Measurements from ENCODE around the gene APOH.
"Not testable (repeated sequence)": the region's sequence is repeated elsewhere in the genome, so short reads cannot be mapped to it uniquely, and the experiment has no call there.

APOH gene, protein sequence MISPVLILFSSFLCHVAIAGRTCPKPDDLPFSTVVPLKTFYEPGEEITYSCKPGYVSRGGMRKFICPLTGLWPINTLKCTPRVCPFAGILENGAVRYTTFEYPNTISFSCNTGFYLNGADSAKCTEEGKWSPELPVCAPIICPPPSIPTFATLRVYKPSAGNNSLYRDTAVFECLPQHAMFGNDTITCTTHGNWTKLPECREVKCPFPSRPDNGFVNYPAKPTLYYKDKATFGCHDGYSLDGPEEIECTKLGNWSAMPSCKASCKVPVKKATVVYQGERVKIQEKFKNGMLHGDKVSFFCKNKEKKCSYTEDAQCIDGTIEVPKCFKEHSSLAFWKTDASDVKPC

DNA sequence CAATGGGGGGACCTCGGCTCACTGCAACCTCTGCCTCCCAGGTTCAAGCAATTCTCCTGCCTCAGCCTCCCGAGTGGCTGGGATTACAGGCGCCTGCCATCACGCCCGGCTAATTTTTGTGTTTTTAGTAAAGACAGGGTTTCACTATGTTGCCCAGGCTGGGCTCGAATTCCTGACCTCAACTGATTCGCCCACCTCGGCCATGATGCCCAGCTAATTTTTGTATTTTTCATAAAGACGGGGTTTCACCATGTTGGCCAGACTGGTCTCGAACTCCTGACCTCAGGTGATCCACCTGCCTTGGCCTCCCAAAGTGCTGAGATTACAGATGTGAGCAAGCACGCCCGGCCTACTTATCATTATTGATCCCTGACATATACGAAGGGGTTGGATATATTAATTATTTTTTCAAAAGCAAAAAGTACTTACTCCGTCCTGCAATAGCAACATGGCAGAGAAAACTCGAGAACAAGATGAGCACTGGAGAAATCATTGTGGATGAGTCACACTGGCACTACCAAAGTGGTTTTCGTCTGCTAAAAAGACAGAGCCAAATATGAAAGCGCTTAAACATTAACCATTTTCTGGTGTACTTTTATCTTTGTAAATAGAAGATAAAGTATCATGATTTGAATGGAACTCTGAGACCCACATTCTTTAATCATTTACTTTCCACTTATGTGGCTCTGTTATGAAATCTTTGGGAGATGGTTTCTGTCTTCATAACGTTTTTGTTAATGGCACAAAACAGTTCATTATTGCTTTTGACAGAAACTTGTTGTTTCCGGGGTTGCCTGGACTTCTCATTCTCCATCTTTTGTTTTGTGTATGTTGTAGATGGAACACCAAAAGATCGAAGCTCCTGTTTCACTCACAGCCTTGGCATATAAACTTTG lies at the start of gene APOH:
TSS of gene APOH (minus strand) at position 529 of the 896 bp plus-strand sequence. CDS start at position 493, 36 bp downstream.
- no peak for DNase-seq

DNA sequence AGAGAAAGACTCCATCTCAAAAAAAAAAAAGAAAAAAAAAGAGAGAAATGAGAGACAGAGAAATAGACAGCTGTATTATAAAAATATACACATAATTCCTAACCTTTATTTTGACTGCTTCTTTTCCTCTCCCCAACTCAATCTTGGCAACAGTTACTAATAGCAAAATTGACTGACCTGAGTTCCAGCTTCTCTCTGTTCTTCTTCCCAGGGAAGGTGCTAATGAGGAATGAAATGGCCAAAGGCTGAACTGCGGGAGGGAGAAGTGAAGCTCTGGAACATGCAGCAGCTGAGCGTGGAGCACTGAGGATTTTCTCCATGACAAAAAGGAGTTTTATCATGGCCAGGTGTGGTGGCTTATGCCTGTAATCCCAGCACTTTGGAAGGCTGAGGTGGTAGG lies 48.0 kb upstream of the APOH start:
- DNase-seq, result no peak

DNA sequence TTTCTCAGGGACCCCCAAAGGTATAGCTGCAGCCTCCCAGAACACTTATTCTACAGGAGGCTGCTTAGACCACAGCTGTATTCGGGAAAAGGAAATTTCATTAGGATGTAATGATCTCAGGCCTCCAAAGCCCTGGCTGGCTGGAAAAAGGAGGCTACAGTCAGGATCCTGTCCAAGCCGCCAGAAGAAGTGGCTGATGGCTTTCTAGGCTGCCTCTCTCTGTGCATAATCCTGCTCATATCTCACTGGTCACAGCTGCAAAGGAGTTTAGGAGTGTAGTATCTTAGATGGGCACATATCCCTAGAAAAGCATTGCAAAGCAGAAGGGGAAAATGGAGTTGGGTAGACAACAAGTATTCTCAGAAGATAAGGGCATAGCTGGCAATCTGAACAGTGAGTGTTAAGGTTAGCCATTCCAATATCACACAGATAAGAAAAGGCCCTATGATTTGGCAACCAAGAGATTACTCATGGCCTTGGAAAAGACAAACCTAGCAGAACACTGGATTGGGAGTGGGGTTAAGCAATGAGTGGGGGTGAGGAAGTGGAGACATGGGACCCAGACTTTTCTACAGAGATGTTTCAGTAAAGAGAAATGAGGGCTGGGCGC lies 47.2 kb upstream of the APOH start:
- DNase-seq, result no peak

DNA sequence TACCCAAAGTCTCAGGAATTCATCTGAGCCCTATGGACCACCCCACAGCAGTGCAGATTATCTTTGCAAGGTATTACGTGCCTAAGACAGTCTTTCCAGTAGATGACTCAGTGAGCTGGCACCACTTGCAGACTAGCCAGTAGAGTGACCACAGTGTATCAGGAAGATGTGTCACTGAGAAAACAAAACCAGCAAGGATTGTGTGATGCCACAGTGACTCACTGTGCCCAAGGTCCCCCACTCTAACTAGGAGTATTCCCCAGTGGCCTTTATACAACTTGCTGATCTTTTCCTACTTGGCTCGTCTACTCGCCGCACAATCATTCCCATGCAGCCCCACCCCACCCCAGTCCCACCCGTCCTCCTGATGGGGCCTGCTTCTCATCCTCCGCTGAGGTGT lies 46.4 kb upstream of the APOH start:
- DNase-seq, result no peak

DNA sequence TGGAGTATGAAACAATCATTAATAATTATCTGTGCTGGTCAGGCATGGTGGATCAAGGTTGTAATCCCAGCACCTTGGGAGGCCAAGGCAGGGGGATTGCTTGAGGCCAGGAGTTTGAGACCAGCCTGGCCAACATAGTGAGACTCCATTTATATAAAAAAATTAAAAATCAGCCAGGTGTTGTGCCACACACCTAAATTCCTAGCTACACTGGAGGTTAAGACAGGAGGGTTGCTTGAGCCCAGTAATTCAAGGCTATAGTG lies 44.3 kb upstream of the APOH start:
- DNase-seq, result no peak

DNA sequence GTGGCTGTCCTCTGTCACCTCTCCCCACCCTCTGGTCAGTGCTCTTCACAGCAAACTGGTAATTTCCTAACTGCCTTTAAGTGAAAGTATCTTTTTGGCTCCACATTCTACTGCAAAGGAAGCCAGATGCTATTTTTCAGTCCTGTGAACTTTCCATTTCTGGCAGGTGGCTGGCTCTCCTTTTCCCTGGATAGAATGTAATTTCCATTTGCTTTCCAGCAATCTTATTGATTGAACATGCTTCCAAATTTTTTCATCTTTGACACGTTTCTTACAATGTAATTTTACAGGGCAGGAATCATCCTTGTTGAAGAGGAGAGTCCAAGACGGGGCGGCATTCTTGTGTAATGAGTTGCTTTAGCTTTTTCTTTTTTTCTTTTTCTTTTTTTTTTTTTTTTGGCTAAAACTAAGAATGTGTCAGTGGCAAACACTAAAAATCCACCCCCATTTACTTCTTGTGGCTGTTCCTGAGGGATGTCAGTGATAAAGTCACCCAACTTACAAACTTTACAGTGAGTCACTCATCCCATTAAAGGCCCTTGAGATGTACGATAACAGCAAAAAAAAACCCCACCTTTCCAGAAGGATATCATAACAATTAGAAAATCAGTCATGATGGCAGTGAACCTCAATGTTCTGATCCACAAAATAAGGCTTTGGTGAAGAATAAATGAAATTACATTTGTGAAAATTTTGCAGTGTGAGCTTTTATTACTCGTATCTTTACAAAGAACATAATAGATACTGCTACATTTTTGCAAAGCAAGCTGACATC lies 43.8 kb upstream of the APOH start:
- no peak for DNase-seq

DNA sequence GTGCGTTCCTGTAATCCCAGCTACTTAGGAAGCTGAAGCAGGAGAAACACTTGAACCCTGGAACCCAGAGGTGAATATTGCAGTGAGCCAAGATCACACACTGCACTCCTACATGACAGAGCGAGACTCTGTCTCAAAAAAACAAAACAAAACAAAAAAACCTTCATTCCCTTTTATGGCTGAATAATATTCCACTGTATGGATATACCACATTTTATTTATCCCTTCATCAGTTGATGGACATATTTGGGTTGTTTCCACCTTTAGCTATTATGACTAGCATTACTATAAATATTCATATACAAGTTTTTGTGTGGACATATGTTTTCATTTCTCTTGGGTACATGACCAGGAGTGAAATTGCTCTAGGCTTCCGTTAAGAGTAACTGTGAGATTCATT lies 42.3 kb upstream of the APOH start:
- no peak for DNase-seq

DNA sequence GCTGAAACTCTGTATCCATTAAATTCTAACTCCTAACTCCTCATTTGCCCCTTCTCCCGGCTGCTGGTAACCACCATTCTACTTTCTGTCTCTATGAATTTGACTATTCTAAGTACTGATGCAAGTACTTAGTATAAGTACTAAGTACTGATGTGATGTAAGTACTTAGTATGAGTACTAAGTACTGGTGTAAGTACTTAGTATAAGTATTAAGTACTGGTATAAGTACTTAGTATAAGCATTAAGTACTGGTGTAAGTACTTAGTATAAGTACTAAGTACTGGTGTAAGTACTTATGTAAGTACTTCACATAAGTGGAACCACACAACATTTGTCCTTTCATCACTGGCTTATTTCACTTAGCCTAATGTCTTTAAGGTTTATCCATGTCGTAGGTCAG lies 40.9 kb upstream of the APOH start:
- no peak for DNase-seq

DNA sequence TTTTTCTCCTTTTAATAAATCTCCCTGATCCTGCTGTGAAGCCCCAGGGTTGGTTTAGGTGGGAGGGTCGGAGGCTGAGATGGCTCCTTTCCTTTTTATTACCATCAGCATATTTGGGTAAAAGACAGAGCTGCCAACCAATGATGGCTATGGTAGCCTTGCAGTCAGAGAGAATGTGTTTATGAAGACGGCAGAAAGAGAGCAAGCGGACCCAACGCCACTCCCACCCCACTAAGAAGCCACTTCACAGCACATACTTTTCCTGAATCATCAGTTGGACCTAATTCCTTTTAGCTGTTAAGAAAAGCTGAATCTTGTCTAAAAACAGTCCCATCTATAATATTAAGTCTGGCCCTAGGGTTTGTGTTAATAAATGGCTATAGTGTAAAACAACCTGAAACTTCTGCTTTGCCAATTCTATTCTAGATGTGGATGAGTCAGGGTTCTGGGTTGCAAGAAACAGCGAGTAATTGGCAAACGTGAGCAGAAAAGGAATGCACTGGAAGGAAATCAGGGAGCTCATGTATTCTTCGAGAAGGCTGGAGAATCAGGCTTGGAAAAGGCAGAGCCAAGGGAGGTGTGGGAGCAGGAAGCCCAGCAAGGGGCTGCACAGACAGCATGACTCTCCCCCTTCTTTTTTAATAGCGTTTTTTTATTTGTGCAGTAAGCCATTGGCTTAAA lies 39.2 kb upstream of the APOH start:
- DNase-seq, result no peak

DNA sequence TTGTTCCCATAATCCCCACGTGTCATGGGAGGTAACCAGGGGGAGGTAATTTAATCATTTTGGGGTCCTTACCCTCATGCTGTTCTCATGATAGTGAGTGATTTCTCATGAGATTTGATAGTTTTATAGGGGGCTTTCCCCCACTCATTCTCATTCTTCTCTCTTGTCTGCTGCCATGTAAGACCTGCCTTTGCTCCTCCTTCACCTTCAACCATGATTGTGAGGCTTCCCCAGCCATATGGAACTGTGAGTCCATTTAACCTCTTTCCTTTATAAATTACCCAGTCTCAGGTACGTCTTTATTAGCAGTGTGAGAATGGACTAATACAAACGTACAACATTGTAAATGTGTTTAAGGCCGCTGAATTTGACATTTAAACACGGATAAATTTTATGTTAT lies 35.5 kb upstream of the APOH start:
- DNase-seq, result no peak

DNA sequence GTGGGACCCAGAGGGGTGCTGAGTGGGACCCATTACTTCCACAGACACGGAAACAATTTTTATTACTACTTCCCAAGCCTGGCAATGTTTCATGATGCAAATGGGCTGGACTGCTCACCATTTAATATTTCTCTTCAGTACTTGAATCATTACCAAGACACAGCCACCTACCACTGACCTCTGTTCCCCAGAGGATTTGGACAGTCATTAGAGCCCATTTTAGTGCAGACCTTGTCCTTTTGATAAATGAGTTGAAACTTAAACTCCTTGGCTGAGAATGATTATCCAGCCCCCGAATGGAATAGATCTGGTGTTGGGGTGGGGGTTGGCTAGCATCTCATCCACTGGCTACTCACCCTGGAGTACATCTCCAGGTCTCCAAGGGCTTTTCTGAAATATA lies 33.6 kb upstream of the APOH start:
- DNase-seq, result no peak

DNA sequence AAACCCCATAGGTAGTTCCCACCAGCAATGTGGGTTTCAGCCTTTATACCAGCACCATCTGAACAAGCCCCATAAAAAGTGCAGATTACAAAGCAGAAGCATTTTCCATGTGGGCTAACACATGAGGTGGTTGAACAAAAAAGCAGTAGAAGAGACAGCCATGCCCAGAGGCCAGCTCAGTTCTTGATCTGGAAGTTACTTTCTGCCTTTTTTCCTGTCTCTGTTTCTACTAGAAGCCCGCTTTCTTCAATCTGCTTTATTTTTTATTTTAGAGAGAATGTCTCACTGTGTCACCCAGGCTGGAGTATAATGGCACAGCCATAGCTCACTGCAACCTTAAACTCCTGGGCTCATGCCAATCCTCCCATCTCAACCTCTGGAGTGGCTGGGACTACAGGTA lies 31.5 kb upstream of the APOH start:
- DNase-seq, result no peak

DNA sequence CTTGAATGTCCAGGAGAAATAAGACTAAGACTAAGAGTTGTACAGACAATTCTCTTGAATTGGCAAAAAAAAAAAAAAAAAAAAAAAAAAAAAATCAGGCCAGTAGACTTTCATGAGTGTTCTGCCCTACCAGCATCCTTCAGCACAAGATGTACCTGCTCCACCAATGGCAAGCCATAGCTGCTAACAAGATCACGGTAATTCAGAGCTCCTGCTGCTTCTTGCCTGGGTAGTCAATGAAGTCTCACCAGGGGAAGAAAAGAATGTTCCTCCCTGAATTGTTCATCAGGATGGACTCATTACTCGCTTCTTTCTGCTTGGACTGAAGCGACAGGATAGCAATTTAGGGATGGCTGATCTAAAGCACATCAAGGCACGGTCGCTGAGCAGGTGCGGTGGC lies 31.1 kb upstream of the APOH start:
- no peak for DNase-seq

DNA sequence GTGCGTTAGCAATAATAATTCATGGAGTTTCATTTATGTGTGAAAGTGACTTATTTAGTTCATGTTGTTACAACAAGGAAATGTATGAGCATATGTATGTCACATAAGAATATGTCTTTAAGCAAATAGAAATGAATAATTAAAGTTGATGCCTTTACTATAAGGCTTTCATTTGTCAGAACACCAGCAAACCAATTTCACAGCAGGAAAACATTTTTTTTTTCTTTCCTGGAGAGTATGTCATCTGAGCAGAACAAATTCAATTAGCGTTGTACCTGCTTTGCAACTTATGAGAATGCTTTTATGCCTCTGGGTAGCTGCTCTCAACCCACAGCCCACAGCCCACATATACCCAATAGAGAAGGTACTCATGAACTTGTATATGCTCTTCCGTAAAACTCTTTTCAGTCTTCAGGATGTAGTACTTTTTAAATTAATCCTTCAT lies 26.3 kb upstream of the APOH start:
- DNase-seq, result no peak

DNA sequence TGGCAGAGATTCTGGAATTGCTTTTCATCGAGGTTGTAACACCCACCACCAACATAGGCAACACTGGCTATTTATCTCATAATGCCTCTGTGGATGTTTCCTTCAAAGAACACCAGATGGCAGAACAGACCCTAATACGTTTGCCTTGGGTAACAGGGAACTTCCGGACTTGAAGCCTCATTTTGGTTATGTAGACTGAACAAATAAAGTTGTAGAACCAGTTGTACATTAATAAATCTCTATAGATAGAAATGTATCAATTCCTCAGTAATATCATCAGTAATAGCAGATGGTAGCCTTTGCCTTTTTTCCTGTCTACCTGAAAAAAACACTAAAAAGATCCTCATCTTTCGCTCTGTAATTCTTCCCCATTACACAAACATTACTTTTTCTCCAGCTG lies 25.9 kb upstream of the APOH start:
- DNase-seq, result peak; percentile 39 to 75

DNA sequence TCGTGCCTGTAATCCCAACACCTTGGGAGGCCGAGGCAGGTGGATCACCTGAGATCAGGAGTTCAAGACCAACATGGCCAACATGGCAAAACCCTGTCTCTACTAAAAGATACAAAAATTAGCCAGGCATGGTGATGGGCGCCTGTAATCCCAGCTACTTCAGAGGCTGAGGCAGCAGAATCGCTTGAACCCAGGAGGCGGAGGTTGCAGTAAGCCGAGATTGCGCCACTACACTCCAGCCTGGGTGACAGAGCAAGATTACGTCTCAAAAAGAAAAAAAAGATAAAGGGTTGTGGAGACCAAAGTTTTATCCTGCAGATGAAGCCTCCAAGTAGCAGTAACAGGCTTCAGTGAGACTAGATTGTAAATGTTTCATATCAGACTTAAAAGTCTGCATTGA lies 24.2 kb upstream of the APOH start:
- DNase-seq, result not testable (repeated sequence)

DNA sequence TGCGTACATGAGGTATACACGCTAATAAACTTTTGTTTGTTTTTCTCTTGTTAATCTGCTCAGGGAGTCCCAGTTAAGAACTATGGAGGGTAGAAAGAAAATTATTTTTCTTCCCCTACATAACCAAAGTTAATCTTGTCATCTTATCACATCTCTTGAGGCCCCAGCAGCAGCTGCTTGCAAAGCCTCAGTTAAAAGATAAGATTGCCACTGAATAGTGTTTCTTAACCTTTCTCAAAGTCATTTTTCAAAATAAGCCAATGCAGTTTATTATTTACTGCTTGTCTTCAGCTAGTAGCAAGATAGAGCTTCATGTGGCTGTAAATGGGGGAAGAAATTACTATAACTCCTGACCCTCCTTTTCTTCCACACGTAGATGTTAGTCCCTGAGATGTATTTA lies 21.5 kb upstream of the APOH start:
- no peak for DNase-seq

DNA sequence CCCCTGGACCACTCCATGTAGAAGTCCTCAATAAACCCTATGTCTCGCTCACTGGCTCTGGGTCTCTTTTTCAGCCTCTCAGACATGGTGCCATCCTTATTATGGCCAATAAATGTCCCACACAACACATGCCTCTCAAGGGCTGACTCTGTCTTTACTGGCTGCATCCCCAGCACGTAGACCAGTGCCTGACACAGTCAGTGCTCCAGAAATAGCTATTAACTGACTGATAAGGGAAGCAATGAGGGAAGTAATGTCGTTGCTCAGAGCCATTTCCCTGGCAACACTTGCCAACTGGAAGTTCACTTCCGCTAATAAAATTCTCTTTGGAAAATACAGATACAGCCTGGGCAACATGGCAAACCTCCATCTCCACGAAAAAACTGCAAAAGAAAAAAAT lies 19.1 kb upstream of the APOH start:
- no peak for DNase-seq

DNA sequence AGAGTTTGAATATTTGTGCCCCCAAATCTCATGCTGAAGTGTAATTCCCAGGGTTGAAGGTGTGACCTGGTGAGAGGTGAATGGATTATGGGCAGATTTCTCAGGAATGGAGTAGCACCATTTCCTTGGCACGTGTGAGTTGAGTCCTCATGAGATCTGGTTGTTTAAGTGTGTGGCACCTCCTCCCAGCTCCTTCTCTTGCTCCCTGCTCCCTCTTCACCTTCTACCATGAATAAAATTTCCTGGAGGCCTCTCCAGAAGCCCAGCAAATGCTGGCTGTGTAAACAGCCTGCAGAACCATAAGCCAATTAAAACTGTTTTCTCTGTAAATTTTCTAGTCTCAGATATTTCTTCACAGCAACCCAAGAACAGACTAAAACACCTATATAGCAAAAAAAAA lies 12.6 kb upstream of the APOH start:
- DNase-seq, result no peak

DNA sequence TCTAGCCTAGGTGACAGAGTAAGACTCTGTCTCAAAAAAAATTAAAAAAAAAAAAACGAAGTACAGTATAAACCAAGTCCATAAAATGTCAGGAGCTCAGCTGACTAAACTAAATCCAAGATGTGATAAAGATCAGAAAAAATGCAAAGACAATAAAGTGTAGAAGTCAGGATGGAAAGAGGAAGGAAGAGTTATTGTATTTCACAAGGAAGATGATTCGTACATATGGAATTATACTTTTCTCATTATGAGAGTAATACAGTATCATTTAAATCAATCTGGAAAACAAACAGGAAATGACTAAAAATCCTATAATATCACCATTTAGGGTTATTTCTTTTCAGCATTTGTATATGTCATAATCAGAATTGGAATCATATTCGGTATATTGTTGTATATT lies 11.4 kb upstream of the APOH start:
- no peak for DNase-seq

DNA sequence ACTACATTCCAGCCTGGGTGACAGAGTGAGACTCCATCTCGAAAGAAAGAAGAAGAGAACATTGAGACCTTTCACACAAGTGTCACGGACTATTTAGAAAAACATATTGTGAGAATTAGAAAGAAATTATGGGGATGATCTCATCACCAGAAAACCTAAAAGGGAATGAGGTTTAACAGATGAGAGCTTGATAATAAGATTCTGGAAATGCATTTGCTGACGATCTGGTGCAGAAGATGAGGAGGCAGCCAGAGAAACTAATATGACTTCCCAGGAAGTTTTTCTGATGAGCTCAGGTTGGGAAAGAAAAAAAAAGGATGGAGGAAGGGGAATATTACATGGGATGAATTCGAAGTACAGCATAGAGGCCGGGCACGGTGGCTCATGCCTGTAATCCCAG lies 10.8 kb upstream of the APOH start:
- DNase-seq, result no peak

DNA sequence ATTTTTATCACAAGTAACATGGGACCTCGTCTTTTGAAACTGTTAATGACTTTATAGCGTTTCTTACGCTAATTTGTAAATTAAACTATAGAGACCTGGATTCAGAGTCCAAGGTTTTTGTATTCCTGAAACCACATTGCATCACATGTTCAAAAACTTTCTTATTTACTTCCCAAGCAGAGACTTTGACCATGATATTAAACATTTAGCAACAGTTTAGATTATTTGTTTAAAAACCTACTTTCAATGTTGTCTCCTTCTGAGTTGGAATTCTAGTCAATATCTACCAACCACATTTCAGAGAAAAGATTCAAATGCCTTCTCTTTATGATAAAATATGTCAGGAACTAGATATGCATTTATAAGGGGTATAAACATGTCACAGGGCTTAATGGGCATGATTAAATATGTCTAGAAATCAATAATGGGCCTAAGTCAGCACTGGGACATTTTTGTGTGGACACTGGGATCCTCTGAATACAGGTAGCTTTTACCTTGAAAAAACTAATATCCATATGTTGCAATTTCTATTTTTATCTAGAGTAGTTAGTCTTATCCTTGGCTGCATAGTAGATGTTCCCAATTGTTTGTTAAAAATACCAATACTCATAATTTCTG lies 6.3 kb upstream of the APOH start:
- no peak for DNase-seq

Data from NCI-H1930 (cell line).